K562 (cell line): ENCODE measurements around the gene NACC1. TPM values are rescaled to one million over a fixed set of nuclear protein-coding genes. Genes with fewer than 3 reads are reported as not detected.

Experiments used
- BHLHE40 ChIP-seq: IDR thresholded peaks from 2 replicates; pipeline ENCODE4 v1.6.1; 2011; ENCODE audit warnings: low read length, improper control_type of control experiment
- CREBBP ChIP-seq: IDR thresholded peaks from one replicate; pipeline ENCODE4 v1.6.1; 2012; ENCODE audit warnings: low read depth, mild to moderate bottlenecking, control low read depth, inconsistent platforms, low read length
- FOXJ3 ChIP-seq: sonication (generic); formaldehyde crosslinking; IDR thresholded peaks from 2 replicates; pipeline ENCODE4 v1.4.0; 2020; ENCODE audit warnings: mild to moderate bottlenecking, missing genetic modification reagents
- HIVEP1 ChIP-seq: fragments of 250-450 bp; sonication (Bioruptor Pico); IDR thresholded peaks from 2 replicates; pipeline ENCODE4 v1.4.0; 2020; ENCODE audit warnings: mild to moderate bottlenecking
- MAFK ChIP-seq: IDR thresholded peaks from 2 replicates; pipeline ENCODE4 v1.6.1; 2011; ENCODE audit warnings: low read length, improper control_type of control experiment
- PURB ChIP-seq: sonication (generic); formaldehyde crosslinking; IDR thresholded peaks from 2 replicates; pipeline ENCODE4 v1.9.0; 2021; ENCODE audit warnings: low read depth, mild to moderate bottlenecking, missing genetic modification reagents
- RFX5 ChIP-seq: IDR thresholded peaks from 2 replicates; pipeline ENCODE4 v1.6.1; 2011; ENCODE audit warnings: low read depth, mild to moderate bottlenecking, improper control_type of control experiment, low read length
- TAF15 ChIP-seq: fragments of 200-400 bp; formaldehyde crosslinking; IDR thresholded peaks from 2 replicates; pipeline ENCODE4 v1.6.1; 2017; ENCODE audit warnings: mild to moderate bottlenecking, low read depth, low read length, moderate library complexity
- polyA plus RNA-seq, 8 experiments: library from polyadenylated mRNA; depleted of rRNA in 4 of 8; stranded (reverse) in 5 of 8; unstranded in 3 of 8; fragments of >200 nt; fragmentation: Nextera tagmentation in 2 of 8; fragmentation: Illumina TruSeq in 1 of 8; extraction: Ambion mirVana in 2 of 8; extraction: Trizol in 1 of 8; gene quantifications; 2 replicates each; pipeline versions ENCODE4 v1.2.1 to v1.2.3, GENCODE V29; 2011 to 2014; ENCODE audit warnings: inconsistent platforms in 1 of 8, missing spikeins in 1 of 8
- total RNA-seq, 7 experiments: library from RNA; depleted of rRNA in 6 of 7; stranded (reverse); fragments of >200 nt in 6 of 7; fragmentation: Illumina TruSeq in 2 of 7; extraction: Trizol in 2 of 7; gene quantifications; 2 replicates each; pipeline versions ENCODE4 v1.2.1 to v1.2.3, GENCODE V29; 2011 to 2021; ENCODE audit warnings: low replicate concordance in 1 of 7
- TF ChIP-seq, protein P1 (sequence below): fragments of 450-650 bp; conservative IDR thresholded peaks from 2 replicates; pipeline ENCODE4 v1.6.1; 2016; ENCODE audit warnings: missing genetic modification characterization, low read depth, mild to moderate bottlenecking, control low read depth, missing compliant biosample characterization
- TF ChIP-seq, protein P2 (sequence below): fragments of 450-650 bp; IDR thresholded peaks from 2 replicates; pipeline ENCODE4 v1.6.1; 2016; ENCODE audit warnings: mild to moderate bottlenecking, moderate library complexity
- TF ChIP-seq, protein P3 (sequence below): fragments of 250-450 bp; sonication (Bioruptor Pico); IDR thresholded peaks from 2 replicates; pipeline ENCODE4 v1.5.1; 2021; ENCODE audit warnings: mild to moderate bottlenecking

The NACC1 gene
- total and polyA plus RNA-seq, 9 of the 15 experiments (the other 6 are each of a cell fraction or from before 2014, with no cell fraction given), result 0.04 to 96.6 (median 25.8) TPM

DNA sequence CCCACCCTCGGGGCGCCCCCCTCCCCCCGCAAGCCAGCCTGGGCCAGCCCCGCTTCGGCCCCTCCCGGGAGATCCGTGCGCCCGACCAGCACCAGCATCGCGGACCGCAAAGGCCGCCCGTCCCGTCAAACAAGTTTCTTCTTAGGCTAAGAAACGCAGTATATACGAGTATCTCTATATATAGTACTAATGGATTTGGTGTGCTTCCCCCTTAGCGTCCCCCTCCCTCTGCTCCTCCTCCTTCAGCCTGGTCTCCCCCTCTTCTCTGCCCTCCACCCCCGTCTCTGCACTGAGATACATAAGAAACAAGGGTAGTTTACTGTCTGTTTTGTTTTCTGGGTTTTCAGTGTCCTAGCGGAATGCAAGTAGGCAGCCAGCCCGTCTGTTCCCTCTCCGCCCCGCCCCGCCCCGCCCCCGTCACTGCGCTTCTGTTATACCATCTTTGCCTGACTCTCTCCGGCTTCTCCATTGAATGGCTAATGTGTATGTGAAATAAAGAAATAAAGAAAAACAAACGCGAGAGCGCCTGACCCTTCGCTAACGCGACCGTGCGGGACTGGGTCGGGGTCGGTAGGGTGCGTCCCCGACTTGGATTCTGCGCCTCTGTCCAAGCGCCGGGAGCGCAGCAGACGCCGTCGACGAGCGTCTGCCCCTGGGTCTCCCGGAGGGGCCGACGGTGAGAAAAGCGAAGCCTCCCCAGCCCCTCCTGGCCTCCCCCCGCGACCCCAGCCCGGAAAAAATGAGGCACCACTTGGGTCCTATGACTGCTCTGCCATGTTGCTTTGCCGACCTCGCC is 19.6 kb upstream of the NACC1 start (continued):
- TF ChIP-seq, protein P1, sequence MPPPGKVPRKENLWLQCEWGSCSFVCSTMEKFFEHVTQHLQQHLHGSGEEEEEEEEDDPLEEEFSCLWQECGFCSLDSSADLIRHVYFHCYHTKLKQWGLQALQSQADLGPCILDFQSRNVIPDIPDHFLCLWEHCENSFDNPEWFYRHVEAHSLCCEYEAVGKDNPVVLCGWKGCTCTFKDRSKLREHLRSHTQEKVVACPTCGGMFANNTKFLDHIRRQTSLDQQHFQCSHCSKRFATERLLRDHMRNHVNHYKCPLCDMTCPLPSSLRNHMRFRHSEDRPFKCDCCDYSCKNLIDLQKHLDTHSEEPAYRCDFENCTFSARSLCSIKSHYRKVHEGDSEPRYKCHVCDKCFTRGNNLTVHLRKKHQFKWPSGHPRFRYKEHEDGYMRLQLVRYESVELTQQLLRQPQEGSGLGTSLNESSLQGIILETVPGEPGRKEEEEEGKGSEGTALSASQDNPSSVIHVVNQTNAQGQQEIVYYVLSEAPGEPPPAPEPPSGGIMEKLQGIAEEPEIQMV (tag), result 0 out of 2 replicates have a peak, but pooled peaks have one; percentile 46
- no peak for TF ChIP-seq TAF15
- no peak for TF ChIP-seq RFX5
- no peak for TF ChIP-seq BHLHE40
- TF ChIP-seq, protein P2, sequence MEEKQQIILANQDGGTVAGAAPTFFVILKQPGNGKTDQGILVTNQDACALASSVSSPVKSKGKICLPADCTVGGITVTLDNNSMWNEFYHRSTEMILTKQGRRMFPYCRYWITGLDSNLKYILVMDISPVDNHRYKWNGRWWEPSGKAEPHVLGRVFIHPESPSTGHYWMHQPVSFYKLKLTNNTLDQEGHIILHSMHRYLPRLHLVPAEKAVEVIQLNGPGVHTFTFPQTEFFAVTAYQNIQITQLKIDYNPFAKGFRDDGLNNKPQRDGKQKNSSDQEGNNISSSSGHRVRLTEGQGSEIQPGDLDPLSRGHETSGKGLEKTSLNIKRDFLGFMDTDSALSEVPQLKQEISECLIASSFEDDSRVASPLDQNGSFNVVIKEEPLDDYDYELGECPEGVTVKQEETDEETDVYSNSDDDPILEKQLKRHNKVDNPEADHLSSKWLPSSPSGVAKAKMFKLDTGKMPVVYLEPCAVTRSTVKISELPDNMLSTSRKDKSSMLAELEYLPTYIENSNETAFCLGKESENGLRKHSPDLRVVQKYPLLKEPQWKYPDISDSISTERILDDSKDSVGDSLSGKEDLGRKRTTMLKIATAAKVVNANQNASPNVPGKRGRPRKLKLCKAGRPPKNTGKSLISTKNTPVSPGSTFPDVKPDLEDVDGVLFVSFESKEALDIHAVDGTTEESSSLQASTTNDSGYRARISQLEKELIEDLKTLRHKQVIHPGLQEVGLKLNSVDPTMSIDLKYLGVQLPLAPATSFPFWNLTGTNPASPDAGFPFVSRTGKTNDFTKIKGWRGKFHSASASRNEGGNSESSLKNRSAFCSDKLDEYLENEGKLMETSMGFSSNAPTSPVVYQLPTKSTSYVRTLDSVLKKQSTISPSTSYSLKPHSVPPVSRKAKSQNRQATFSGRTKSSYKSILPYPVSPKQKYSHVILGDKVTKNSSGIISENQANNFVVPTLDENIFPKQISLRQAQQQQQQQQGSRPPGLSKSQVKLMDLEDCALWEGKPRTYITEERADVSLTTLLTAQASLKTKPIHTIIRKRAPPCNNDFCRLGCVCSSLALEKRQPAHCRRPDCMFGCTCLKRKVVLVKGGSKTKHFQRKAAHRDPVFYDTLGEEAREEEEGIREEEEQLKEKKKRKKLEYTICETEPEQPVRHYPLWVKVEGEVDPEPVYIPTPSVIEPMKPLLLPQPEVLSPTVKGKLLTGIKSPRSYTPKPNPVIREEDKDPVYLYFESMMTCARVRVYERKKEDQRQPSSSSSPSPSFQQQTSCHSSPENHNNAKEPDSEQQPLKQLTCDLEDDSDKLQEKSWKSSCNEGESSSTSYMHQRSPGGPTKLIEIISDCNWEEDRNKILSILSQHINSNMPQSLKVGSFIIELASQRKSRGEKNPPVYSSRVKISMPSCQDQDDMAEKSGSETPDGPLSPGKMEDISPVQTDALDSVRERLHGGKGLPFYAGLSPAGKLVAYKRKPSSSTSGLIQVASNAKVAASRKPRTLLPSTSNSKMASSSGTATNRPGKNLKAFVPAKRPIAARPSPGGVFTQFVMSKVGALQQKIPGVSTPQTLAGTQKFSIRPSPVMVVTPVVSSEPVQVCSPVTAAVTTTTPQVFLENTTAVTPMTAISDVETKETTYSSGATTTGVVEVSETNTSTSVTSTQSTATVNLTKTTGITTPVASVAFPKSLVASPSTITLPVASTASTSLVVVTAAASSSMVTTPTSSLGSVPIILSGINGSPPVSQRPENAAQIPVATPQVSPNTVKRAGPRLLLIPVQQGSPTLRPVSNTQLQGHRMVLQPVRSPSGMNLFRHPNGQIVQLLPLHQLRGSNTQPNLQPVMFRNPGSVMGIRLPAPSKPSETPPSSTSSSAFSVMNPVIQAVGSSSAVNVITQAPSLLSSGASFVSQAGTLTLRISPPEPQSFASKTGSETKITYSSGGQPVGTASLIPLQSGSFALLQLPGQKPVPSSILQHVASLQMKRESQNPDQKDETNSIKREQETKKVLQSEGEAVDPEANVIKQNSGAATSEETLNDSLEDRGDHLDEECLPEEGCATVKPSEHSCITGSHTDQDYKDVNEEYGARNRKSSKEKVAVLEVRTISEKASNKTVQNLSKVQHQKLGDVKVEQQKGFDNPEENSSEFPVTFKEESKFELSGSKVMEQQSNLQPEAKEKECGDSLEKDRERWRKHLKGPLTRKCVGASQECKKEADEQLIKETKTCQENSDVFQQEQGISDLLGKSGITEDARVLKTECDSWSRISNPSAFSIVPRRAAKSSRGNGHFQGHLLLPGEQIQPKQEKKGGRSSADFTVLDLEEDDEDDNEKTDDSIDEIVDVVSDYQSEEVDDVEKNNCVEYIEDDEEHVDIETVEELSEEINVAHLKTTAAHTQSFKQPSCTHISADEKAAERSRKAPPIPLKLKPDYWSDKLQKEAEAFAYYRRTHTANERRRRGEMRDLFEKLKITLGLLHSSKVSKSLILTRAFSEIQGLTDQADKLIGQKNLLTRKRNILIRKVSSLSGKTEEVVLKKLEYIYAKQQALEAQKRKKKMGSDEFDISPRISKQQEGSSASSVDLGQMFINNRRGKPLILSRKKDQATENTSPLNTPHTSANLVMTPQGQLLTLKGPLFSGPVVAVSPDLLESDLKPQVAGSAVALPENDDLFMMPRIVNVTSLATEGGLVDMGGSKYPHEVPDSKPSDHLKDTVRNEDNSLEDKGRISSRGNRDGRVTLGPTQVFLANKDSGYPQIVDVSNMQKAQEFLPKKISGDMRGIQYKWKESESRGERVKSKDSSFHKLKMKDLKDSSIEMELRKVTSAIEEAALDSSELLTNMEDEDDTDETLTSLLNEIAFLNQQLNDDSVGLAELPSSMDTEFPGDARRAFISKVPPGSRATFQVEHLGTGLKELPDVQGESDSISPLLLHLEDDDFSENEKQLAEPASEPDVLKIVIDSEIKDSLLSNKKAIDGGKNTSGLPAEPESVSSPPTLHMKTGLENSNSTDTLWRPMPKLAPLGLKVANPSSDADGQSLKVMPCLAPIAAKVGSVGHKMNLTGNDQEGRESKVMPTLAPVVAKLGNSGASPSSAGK, result no peak; the same call in 1 of the 2 replicates
- TF ChIP-seq, protein P3, sequence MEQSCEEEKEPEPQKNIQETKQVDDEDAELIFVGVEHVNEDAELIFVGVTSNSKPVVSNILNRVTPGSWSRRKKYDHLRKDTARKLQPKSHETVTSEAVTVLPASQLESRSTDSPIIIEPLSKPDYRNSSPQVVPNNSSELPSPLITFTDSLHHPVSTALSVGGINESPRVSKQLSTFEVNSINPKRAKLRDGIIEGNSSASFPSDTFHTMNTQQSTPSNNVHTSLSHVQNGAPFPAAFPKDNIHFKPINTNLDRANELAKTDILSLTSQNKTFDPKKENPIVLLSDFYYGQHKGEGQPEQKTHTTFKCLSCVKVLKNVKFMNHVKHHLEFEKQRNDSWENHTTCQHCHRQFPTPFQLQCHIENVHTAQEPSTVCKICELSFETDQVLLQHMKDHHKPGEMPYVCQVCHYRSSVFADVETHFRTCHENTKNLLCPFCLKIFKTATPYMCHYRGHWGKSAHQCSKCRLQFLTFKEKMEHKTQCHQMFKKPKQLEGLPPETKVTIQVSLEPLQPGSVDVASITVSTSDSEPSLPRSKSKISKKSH (CRISPR knock-in tag), result no peak
- TF ChIP-seq FOXJ3, result no peak
- TF ChIP-seq PURB, result no peak
- TF ChIP-seq CREBBP, result no peak
- TF ChIP-seq HIVEP1 (CRISPR knock-in tag), result no peak
- TF ChIP-seq MAFK, result no peak
